GM19452 (cell line): Measurements from ENCODE around the gene DOLPP1.

Experiments used
- ATAC-seq: cut with Tn5 transposase; IDR thresholded peaks from one replicate; pipeline ENCODE4 v1.9.1; 2021; ENCODE audit not compliant: unreplicated experiment

Gene DOLPP1

GRCh38 chr9:129137292-129138143 lies 56.6 kb downstream of the DOLPP1 start:
- no peak for ATAC-seq

DNA sequence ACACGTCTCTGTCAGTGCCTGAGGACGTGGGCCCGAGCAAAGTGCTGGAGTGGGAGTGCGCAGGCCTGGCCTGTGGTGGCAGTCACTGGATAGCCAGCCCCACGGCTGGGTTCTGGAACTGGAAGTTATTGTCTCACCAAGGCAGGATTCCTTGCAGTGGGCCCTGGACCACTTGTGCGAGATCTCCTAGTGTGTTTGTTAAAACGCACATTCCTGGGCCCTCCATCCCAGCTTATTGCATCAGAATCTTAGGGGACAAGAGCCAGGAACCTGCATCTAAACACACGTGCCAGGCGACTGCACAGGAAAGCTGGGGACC lies 57.2 kb downstream of the DOLPP1 start:
- ATAC-seq, result no peak

GRCh38 chr9:129138476-129139232 lies 57.7 kb downstream of the DOLPP1 start:
- ATAC-seq, result no peak

DNA sequence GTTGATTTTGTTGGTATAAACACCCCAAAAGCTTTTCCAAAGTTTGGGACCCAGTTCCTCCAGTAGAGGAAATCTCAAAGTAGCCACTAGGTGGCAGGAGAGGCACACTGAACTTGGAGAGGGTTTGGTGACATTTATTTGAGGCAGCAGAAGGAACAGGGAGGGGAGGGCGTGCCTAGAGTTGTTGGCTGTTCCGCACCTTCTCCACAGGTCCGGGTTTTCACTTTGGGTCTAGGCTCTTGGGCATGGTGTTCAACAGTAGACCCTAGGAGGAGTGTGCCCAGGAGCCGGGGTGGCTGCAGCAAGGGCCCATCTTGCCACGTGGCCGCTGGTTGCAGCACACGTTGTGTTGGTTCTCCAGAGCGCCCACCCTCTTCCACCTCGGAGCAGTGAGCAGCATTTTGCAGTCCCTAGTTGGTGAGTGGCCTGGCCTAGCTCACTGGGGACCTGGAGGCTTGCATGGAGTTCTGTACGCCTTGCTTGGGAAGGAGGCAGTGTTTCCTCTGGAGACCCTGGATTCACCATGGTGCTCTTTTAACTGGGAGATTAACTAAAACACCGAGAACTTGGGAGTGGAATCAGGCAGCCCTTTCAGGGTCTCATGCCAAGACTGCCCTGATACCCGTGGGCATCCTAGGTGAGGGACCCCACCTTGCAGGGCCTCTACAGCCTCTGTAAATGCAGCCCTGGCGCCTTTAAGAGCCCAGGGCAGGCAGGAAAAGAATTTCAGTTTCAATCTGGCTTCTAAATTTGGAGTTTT lies 58.5 kb downstream of the DOLPP1 start:
- ATAC-seq, result no peak

DNA sequence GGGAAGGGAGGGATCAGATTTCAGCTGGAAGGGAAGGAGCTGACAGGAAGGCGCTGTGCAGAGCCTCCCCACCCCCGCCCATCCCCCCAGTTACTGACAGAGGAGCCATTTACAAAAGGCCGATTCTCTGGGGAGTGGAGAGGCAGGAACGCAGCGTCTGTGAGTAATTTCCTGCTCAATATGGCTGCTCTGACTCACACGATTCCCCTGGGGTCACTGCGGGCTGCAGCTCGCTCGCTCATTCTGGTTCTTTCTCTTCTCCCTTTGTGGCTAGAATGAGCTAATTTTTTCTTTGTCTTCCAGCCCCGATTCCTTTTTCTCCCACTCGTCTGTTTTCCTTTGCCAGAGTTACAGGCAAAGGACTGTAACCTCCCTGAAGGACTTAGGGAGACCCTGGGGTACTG lies 59.1 kb downstream of the DOLPP1 start:
- peak; percentile 54 for ATAC-seq
